ENCODE results near the gene LNPEP. TPM values are rescaled to one million over a fixed set of nuclear protein-coding genes. Genes with fewer than 3 reads are reported as not detected.
A peak's percentile ranks its signal among the peaks of the same experiment; 100 is the strongest.

LNPEP gene
- total RNA-seq, 6 experiments from 2014 or later = 7.5 to 11.2 (median 9.9) TPM

DNA sequence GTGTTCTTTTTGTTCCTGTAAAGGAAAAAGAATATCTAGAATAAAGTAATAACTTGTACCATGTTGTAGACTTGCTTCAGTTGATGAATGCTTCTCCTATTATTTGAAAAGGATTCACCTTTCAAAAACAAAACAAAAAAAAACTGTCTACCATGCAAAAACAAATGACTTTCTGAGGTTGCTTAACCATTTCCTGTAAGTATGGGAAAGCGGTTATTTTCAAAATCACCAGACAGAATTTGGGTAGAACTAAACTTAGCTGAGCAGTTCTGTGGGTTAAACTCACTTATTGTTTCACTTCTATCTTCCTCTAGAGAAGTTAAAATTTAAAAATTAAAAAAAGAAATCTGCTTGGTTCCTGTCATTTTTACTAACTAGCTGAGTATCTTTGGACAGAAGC is 25.2 kb downstream of the LNPEP start:
- TF ChIP-seq POLR2A (IDR thresholded peaks at IDR 0.05) = no peak
- TF ChIP-seq, protein P1, sequence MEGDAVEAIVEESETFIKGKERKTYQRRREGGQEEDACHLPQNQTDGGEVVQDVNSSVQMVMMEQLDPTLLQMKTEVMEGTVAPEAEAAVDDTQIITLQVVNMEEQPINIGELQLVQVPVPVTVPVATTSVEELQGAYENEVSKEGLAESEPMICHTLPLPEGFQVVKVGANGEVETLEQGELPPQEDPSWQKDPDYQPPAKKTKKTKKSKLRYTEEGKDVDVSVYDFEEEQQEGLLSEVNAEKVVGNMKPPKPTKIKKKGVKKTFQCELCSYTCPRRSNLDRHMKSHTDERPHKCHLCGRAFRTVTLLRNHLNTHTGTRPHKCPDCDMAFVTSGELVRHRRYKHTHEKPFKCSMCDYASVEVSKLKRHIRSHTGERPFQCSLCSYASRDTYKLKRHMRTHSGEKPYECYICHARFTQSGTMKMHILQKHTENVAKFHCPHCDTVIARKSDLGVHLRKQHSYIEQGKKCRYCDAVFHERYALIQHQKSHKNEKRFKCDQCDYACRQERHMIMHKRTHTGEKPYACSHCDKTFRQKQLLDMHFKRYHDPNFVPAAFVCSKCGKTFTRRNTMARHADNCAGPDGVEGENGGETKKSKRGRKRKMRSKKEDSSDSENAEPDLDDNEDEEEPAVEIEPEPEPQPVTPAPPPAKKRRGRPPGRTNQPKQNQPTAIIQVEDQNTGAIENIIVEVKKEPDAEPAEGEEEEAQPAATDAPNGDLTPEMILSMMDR (IDR thresholded peaks at IDR 0.05) = no peak
- DNase-seq = no peak
- peak in 2 of 4 donors; percentile 28 to 34 for ATAC-seq
- Histone ChIP-seq H3K9me3 (no peaks in the 10 kb centered on the region), H3K4me1 (peaks cover 0 to 28% (median 0%) of the 10 kb centered on the region in 4 donors), H3K27ac (no peak overlapping the region), H3K4me3 (no peak overlapping the region), H3K36me3 (no peaks in the 10 kb centered on the region), H3K27me3 (no peaks in the 10 kb centered on the region)
- intact Hi-C loops (cut with DNase I) = no loop called here
- WGBS (ENCODE audit: insufficient coverage, low coverage, low lambda C conversion rate, missing lambda C conversion rate) = 55% methylated on average over 1 of the region's 1 CpG

DNA sequence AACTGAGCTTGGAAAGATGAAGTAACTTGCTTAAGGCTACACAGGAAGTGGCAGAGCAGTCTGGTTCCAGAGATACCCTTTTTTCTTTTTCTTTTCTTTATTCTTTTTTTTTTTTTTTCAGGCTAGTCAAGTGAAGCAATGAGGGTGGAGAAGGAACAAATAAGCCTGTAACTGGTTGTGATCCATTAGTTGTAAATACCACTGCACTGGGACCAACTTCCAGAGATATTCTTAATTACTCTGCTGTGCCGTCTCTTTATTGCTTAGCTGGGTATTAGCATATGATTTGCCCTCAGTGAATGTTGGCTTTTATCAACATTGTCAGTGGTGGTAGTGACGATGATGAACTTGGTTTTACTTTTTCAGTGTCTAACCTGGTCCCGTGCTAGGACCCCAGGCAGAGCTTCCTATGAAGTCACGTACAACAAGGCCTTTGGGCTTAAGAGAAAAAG is 26.7 kb downstream of the LNPEP start:
- Histone ChIP-seq H3K4me1 (peaks cover 0 to 23% (median 0%) of the 10 kb centered on the region in 4 donors), H3K4me3 (no peak overlapping the region), H3K36me3 (no peaks in the 10 kb centered on the region), H3K27ac (no peak overlapping the region), H3K27me3 (no peaks in the 10 kb centered on the region), H3K9me3 (no peaks in the 10 kb centered on the region)
- ATAC-seq (no peak), DNase-seq (no peak)
- intact Hi-C loops (cut with DNase I) = no loop called here
- WGBS (ENCODE audit: insufficient coverage, low coverage, low lambda C conversion rate, missing lambda C conversion rate) = 78% methylated on average over 4 of the region's 4 CpGs
- TF ChIP-seq, protein P1 (IDR thresholded peaks at IDR 0.05) = no peak
- TF ChIP-seq POLR2A (IDR thresholded peaks at IDR 0.05) = no peak

DNA sequence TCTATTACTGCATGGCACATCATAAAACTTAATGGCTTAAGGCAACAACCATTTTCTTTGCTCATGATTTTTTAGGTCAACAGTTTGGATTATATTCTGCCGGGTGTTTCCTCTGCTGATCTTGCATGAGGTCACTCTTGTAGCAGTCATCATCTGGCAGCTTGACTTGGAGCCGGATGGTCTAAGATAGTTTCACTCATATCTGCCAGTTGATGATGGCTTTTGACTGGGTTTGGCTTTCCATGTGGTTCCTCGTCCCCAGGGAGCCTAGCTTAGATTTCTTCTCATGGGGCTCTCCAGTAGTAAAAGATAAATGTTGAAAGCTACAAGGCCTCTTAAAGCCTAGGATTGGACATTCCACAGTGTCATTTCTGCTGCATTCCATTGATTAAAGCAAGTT is 27.4 kb downstream of the LNPEP start:
- WGBS (ENCODE audit: insufficient coverage, low coverage, low lambda C conversion rate, missing lambda C conversion rate) = 45% methylated on average over 3 of the region's 3 CpGs
- no peak overlapping the region for H3K4me3 ChIP-seq
- no peak for DNase-seq
- H3K27me3 ChIP-seq = no peaks in the 10 kb centered on the region
- H3K36me3 ChIP-seq = no peaks in the 10 kb centered on the region
- H3K27ac ChIP-seq = no peak overlapping the region
- no peak for TF ChIP-seq POLR2A (IDR thresholded peaks at IDR 0.05)
- intact Hi-C loops (cut with DNase I) = no loop called here
- peaks cover 0 to 17% (median 0%) of the 10 kb centered on the region in 4 donors for H3K4me1 ChIP-seq
- no peaks in the 10 kb centered on the region for H3K9me3 ChIP-seq
- peak in 3 of 4 donors; percentile 37 to 87 (median 65) for ATAC-seq

DNA sequence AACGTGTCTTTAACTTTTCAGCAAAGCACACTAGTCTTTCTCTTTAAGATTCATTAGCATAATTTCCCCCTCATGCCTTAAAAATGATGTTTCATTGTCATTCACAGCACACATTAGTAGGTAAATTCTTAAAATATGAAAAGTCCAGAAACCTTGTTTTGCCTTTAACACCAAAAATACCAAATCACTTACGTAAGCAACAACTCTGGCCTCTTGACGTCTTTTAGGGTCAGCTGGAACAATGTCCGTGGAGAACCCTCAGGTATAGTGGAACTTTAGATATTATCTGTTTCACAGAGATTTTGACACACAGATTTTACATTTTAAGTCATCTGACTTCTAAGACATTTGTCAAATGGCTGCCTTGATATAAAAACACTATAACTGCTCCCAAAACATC is 30.9 kb downstream of the LNPEP start:
- 89% methylated on average over 4 of the region's 4 CpGs for WGBS (ENCODE audit: insufficient coverage, low coverage, low lambda C conversion rate, missing lambda C conversion rate)
- no peak for ATAC-seq
- intact Hi-C loops (cut with DNase I) = no loop called here

DNA sequence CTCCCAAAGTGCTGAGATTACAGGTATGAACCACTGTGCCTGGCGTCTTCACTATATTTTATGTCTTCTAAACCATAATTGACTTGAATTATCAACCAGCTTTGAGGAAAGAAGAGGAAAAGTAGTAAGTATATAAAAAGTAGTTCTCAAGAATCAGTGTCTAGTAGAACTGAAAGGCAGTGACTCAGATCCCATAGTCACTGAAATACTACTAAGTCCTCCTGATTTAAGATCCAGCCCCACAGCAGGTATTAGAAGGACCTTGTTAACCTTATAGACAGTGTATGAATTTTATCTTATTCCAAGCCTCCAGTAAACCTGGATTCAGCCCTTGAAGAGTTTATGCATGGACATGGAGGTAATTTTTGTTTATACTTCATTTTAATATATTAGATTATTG is 31.5 kb downstream of the LNPEP start:
- H3K27ac ChIP-seq = no peak overlapping the region
- no peak for ATAC-seq

More for the DNA sequence above, 30.9 kb downstream of the LNPEP start:
- H3K4me1 ChIP-seq = peaks cover 0 to 11% (median 0%) of the 10 kb centered on the region in 4 donors
- H3K36me3 ChIP-seq = no peaks in the 10 kb centered on the region
- H3K27me3 ChIP-seq = no peaks in the 10 kb centered on the region
- H3K9me3 ChIP-seq = no peaks in the 10 kb centered on the region
- no peak for TF ChIP-seq POLR2A (IDR thresholded peaks at IDR 0.05)
- TF ChIP-seq, protein P1 (IDR thresholded peaks at IDR 0.05) = no peak
- H3K4me3 ChIP-seq = no peak overlapping the region
- H3K27ac ChIP-seq = no peak overlapping the region
- DNase-seq = no peak

More for the DNA sequence above, 31.5 kb downstream of the LNPEP start:
- 79% methylated on average over 1 of the region's 1 CpG for WGBS (ENCODE audit: insufficient coverage, low coverage, low lambda C conversion rate, missing lambda C conversion rate)
- Histone ChIP-seq H3K4me1 (peaks cover 0 to 11% (median 0%) of the 10 kb centered on the region in 4 donors), H3K27me3 (no peaks in the 10 kb centered on the region), H3K9me3 (no peaks in the 10 kb centered on the region), H3K4me3 (no peak overlapping the region), H3K36me3 (no peaks in the 10 kb centered on the region)
- DNase-seq = no peak
- intact Hi-C loops (cut with DNase I) = no loop called here
- TF ChIP-seq, protein P1 (IDR thresholded peaks at IDR 0.05) = no peak
- no peak for TF ChIP-seq POLR2A (IDR thresholded peaks at IDR 0.05)
